Lower leg skin (tissue), 4 donors: Measurements from ENCODE around the gene SLC66A1. TPM values are rescaled to one million over a fixed set of nuclear protein-coding genes. Genes with fewer than 3 reads are reported as not detected.

Experiments
- DNase-seq, 2 donors: peaks; one replicate each; pipeline ENCODE4 v3.0.0-alpha.2; 2019; ENCODE audit warnings: low spot score in 2 of 2
- H3K4me3 ChIP-seq: fragments of 200-600 bp; sonication (generic); 2 replicates; pipeline ENCODE4 v1.5.1; 2017; ENCODE audit warnings: mild to moderate bottlenecking, low read depth; ENCODE audit not compliant: poor library complexity, severe bottlenecking
- CTCF ChIP-seq, 3 donors: fragments of 450-650 bp; IDR thresholded peaks; one replicate each; pipeline ENCODE4 v1.5.1; 2016; ENCODE audit warnings: antibody characterized with exemption in 3 of 3, mild to moderate bottlenecking in 3 of 3, moderate library complexity in 2 of 3
- POLR2A ChIP-seq, 2 donors: fragments of 450-650 bp; IDR thresholded peaks; one replicate each; pipeline ENCODE4 v1.6.1; 2016 to 2017; ENCODE audit warnings: antibody characterized with exemption in 2 of 2, mild to moderate bottlenecking in 1 of 2, moderate library complexity in 1 of 2
- WGBS, 2 donors: methylation state at CpG; one replicate each; pipeline ENCODE4 v1.1.5; 2018; 5-methylcytosine and 5-hydroxymethylcytosine counted together
- intact Hi-C: fragments of 100-400 bp; cut with DNase I; formaldehyde crosslinking; loops from one replicate; pipeline ENCODE4 v1.15.0; 2023; ENCODE audit warnings: low total_unique reads
- total RNA-seq, 4 donors: library from RNA; depleted of rRNA; stranded (reverse); fragments of >200 nt; gene quantifications; one replicate each; pipeline ENCODE4 v1.1.0, GENCODE V29; 2016

The SLC66A1 gene
- total RNA-seq, 4 donors from 2014 or later, result 17.9 to 22.4 (median 19.5) TPM

GRCh38 chr1:19345391-19345790 is 33.3 kb downstream of the SLC66A1 start:
- 66 to 67% methylated on average over 8 of the region's 8 CpGs for WGBS, 2 donors
- intact Hi-C loops, result loop anchor here (5.0 kb wide), 1 partner anchor 302 kb away; no protein-coding TSS in a partner anchor
- no peak for DNase-seq
- H3K4me3 ChIP-seq, result no peak overlapping the region
- TF ChIP-seq POLR2A (IDR thresholded peaks at IDR 0.05) (no peak), CTCF (IDR thresholded peaks at IDR 0.05) (no peak)

GRCh38 chr1:19346026-19346425 is 33.9 kb downstream of the SLC66A1 start:
- intact Hi-C loops, result loop anchor here (5.0 kb wide), 1 partner anchor 301 kb away; no protein-coding TSS in a partner anchor
- WGBS, 2 donors, result 77 to 81% methylated on average over 6 of the region's 6 CpGs

GRCh38 chr1:19347533-19348172 is 35.5 kb downstream of the SLC66A1 start:
- WGBS, 2 donors, result 65 to 66% methylated on average over 14 of the region's 14 CpGs
- intact Hi-C loops, result loop anchor here (5.0 kb wide), 1 partner anchor 300 kb away; no protein-coding TSS in a partner anchor
- DNase-seq, result no peak
- TF ChIP-seq CTCF (IDR thresholded peaks at IDR 0.05) (no peak), POLR2A (IDR thresholded peaks at IDR 0.05) (no peak)
- H3K4me3 ChIP-seq, result no peak overlapping the region

More at GRCh38 chr1:19346026-19346425, 33.9 kb downstream of the SLC66A1 start:
- TF ChIP-seq CTCF (IDR thresholded peaks at IDR 0.05) (no peak), POLR2A (IDR thresholded peaks at IDR 0.05) (no peak)
- H3K4me3 ChIP-seq, result no peak overlapping the region
- DNase-seq, result no peak

- 66 to 74% methylated on average over 14 to 15 of the region's 15 CpGs for WGBS, 2 donors
- no peak for TF ChIP-seq POLR2A (IDR thresholded peaks at IDR 0.05)
- no peak for TF ChIP-seq CTCF (IDR thresholded peaks at IDR 0.05)
- intact Hi-C loops, result loop anchor here (5.0 kb wide), 1 partner anchor 299 kb away; no protein-coding TSS in a partner anchor
Observed at GRCh38 chr1:19348441-19349198, 36.5 kb downstream of the SLC66A1 start.

GRCh38 chr1:19349999-19350398 is 37.9 kb downstream of the SLC66A1 start:
- intact Hi-C loops, result loop anchor here (5.0 kb wide), 1 partner anchor 297 kb away; no protein-coding TSS in a partner anchor
- TF ChIP-seq POLR2A (IDR thresholded peaks at IDR 0.05) (no peak), CTCF (IDR thresholded peaks at IDR 0.05) (no peak)
- H3K4me3 ChIP-seq, result no peak overlapping the region
- 74 to 80% methylated on average over 16 to 17 of the region's 17 CpGs for WGBS, 2 donors
- DNase-seq, result no peak

More at GRCh38 chr1:19348441-19349198, 36.5 kb downstream of the SLC66A1 start:
- DNase-seq, result no peak
- H3K4me3 ChIP-seq, result no peak overlapping the region
